H9 (cell line): Measurements from ENCODE around the gene PSMD1. TPM values are rescaled to one million over a fixed set of nuclear protein-coding genes. Genes with fewer than 3 reads are reported as not detected.

Experiments
- DNase-seq: peaks from one replicate; pipeline ENCODE4 v3.0.0-alpha.2; 2017
- H2AFZ ChIP-seq: one replicate; pipeline ENCODE4 v1.6.1; 2013; ENCODE audit warnings: mild to moderate bottlenecking, low read length, control low read depth, moderate library complexity
- H2AK5ac ChIP-seq: 2 replicates; pipeline ENCODE4 v1.6.1; 2013; ENCODE audit warnings: low read length, control low read depth, mixed read lengths; ENCODE audit not compliant: insufficient read length
- H2BK120ac ChIP-seq: one replicate; pipeline ENCODE4 v1.6.1; 2013; ENCODE audit warnings: low read depth, mild to moderate bottlenecking, low read length, control low read depth, inconsistent platforms; ENCODE audit not compliant: poor library complexity, severe bottlenecking
- H2BK12ac ChIP-seq: 2 replicates; pipeline ENCODE4 v1.6.1; 2013; ENCODE audit warnings: low read length, control low read depth, mixed read lengths, low read depth; ENCODE audit not compliant: insufficient read length
- H2BK15ac ChIP-seq: 2 replicates; pipeline ENCODE4 v1.6.1; 2013; ENCODE audit warnings: low read depth, low read length, control low read depth
- H2BK20ac ChIP-seq: one replicate; pipeline ENCODE4 v1.6.1; 2013; ENCODE audit warnings: low read depth, mild to moderate bottlenecking, low read length, control low read depth, inconsistent platforms; ENCODE audit not compliant: poor library complexity, severe bottlenecking
- H2BK5ac ChIP-seq: 2 replicates; pipeline ENCODE4 v1.6.1; 2013; ENCODE audit warnings: low read length, control low read depth, mixed read lengths; ENCODE audit not compliant: insufficient read length
- H3K14ac ChIP-seq: 2 replicates; pipeline ENCODE4 v1.6.1; 2013; ENCODE audit warnings: low read length, control low read depth; ENCODE audit not compliant: insufficient read depth
- H3K18ac ChIP-seq: 2 replicates; pipeline ENCODE4 v1.6.1; 2013; ENCODE audit warnings: low read depth, mild to moderate bottlenecking, mixed read lengths, low read length, control low read depth; ENCODE audit not compliant: insufficient read length
- H3K23ac ChIP-seq: 2 replicates; pipeline ENCODE4 v1.6.1; 2013; ENCODE audit warnings: low read length, control low read depth, mixed read lengths, low read depth; ENCODE audit not compliant: insufficient read length
- H3K23me2 ChIP-seq: 2 replicates; pipeline ENCODE4 v1.6.1; 2013; ENCODE audit warnings: low read depth, mild to moderate bottlenecking, mixed read lengths, low read length, control low read depth; ENCODE audit not compliant: insufficient read length, poor library complexity, severe bottlenecking
- H3K27ac ChIP-seq: 2 replicates; pipeline ENCODE4 v1.5.1; 2013; ENCODE audit warnings: low read length, control low read depth, mixed read lengths, low read depth; ENCODE audit not compliant: insufficient read length
- H3K27me3 ChIP-seq: 2 replicates; pipeline ENCODE4 v1.6.1; 2013; ENCODE audit warnings: low read length, control low read depth, inconsistent platforms; ENCODE audit not compliant: insufficient read depth
- H3K4ac ChIP-seq: 2 replicates; pipeline ENCODE4 v1.6.1; 2013; ENCODE audit warnings: low read depth, mild to moderate bottlenecking, control low read depth, inconsistent platforms, low read length, moderate library complexity
- H3K4me1 ChIP-seq: 2 replicates; pipeline ENCODE4 v1.6.1; 2013; ENCODE audit warnings: low read length, control low read depth, inconsistent platforms; ENCODE audit not compliant: insufficient read depth
- H3K4me2 ChIP-seq: 2 replicates; pipeline ENCODE4 v1.6.1; 2013; ENCODE audit warnings: low read length, control low read depth, mixed read lengths; ENCODE audit not compliant: insufficient read length, insufficient read depth
- H3K56ac ChIP-seq: 2 replicates; pipeline ENCODE4 v1.6.1; 2013; ENCODE audit warnings: low read depth, mild to moderate bottlenecking, mixed read lengths, low read length, control low read depth; ENCODE audit not compliant: insufficient read length
- H3K79me1 ChIP-seq: 2 replicates; pipeline ENCODE4 v1.6.1; 2013; ENCODE audit warnings: low read depth, mild to moderate bottlenecking, moderate library complexity, low read length, control low read depth, inconsistent platforms; ENCODE audit not compliant: insufficient read depth, poor library complexity, severe bottlenecking
- H3K79me2 ChIP-seq: 2 replicates; pipeline ENCODE4 v1.6.1; 2013; ENCODE audit warnings: low read length, control low read depth, inconsistent platforms; ENCODE audit not compliant: insufficient read depth
- H3K9ac ChIP-seq: 2 replicates; pipeline ENCODE4 v1.6.1; 2013; ENCODE audit warnings: low read length, control low read depth, mixed read lengths; ENCODE audit not compliant: insufficient read length; ENCODE audit errors: extremely low read depth
- H3K9me3 ChIP-seq: one replicate; pipeline ENCODE4 v1.6.1; 2013; ENCODE audit warnings: low read depth, low read length, inconsistent platforms; ENCODE audit not compliant: control insufficient read depth
- H3T11ph ChIP-seq: one replicate; pipeline ENCODE4 v1.6.1; 2013; ENCODE audit warnings: mild to moderate bottlenecking, low read length, control low read depth, inconsistent platforms
- H4K20me1 ChIP-seq: one replicate; pipeline ENCODE4 v1.6.1; 2013; ENCODE audit not compliant: control insufficient read depth, insufficient read length, insufficient read depth
- H4K5ac ChIP-seq: 2 replicates; pipeline ENCODE4 v1.6.1; 2013; ENCODE audit warnings: low read depth, mild to moderate bottlenecking, mixed read lengths, low read length, control low read depth; ENCODE audit not compliant: insufficient read length
- H4K8ac ChIP-seq: replicated peaks from 2 replicates; pipeline ENCODE4 v1.6.1; 2013; ENCODE audit warnings: low read length, control low read depth, mixed read lengths, low read depth; ENCODE audit not compliant: insufficient read length
- H4K91ac ChIP-seq: 2 replicates; pipeline ENCODE4 v1.6.1; 2013; ENCODE audit warnings: low read depth, mild to moderate bottlenecking, moderate library complexity, mixed read lengths, low read length, control low read depth; ENCODE audit not compliant: insufficient read length
- H3K27ac Mint-ChIP-seq, 3 experiments: 2 replicates in 2 of 3; 3 replicates in 1 of 3; pipeline ENCODE4 v1.8.0; 2020 to 2021; ENCODE audit warnings: mixed read lengths in 3 of 3, mild to moderate bottlenecking in 1 of 3, moderate library complexity in 1 of 3
- H3K27me3 Mint-ChIP-seq: 2 replicates; pipeline ENCODE4 v1.8.0; 2021; ENCODE audit warnings: low read depth, mild to moderate bottlenecking, moderate library complexity, mixed read lengths
- H3K36me3 Mint-ChIP-seq, 3 experiments: 2 replicates in 2 of 3; 3 replicates in 1 of 3; pipeline ENCODE4 v1.8.0; 2020 to 2021; ENCODE audit warnings: low read depth in 3 of 3, mixed read lengths in 3 of 3; ENCODE audit not compliant: insufficient read depth in 1 of 3
- H3K4me1 Mint-ChIP-seq, 2 experiments: 2 replicates each; pipeline ENCODE4 v1.8.0; 2020; ENCODE audit warnings: mixed read lengths in 2 of 2
- H3K4me3 Mint-ChIP-seq, 2 experiments: 2 replicates in 1 of 2; 3 replicates in 1 of 2; pipeline ENCODE4 v1.8.0; 2020 to 2021; ENCODE audit warnings: mild to moderate bottlenecking in 2 of 2, mixed read lengths in 2 of 2, moderate library complexity in 1 of 2
- H3K9me3 Mint-ChIP-seq, 2 experiments: 2 replicates in 1 of 2; 3 replicates in 1 of 2; pipeline ENCODE4 v1.8.0; 2020; ENCODE audit warnings: mild to moderate bottlenecking in 2 of 2, mixed read lengths in 2 of 2, moderate library complexity in 1 of 2
- CTCF ChIP-seq: fragments of 200-600 bp; sonication (generic); conservative IDR thresholded peaks from 3 replicates; pipeline ENCODE4 v1.8.0; 2021; ENCODE audit warnings: antibody characterized with exemption, mild to moderate bottlenecking
- whole genome bisulfite sequencing: extraction: QIAGEN DNeasy Blood & Tissue Kit; methylation state at CpG from one replicate; pipeline ENCODE4 v1.1.7; 2013; ENCODE audit warnings: missing lambda C conversion rate, low lambda C conversion rate, mixed read lengths; ENCODE audit not compliant: insufficient read length; ENCODE audit errors: extremely low coverage; 5-methylcytosine and 5-hydroxymethylcytosine counted together
- total RNA-seq: library from RNA; stranded (reverse); gene quantifications from 2 replicates; pipeline ENCODE4 v1.2.1, GENCODE V29; 2021

PSMD1 gene
- total RNA-seq, 1 experiment from 2014 or later: 166 TPM

DNA sequence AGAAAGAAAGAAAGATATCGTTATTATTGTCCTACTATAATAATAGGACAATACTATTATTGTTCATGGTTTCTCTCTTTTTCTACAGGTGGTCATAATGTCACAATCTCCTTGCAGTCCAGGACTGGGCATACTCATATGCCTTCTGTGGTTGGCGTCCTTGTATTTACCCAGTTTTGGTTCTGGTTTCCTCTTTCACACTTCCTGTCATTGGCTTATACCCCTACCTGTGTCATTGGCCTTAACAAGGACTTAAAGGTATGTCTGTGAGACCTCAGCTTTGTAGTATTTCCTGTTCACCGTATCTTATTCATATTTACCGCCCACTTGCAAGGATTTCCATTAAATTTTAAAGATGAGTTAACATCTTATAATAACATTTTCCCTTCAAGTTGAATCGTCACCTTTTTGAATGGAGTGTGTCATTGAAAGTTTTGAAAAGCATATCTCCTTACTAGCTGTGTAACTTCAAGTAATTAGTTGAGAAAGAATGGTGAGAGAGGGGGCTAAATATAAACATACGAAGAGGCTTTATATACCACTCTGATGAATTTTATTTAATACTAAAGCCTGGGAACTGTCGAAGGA, 104.7 kb downstream of the PSMD1 start:
- H2BK20ac ChIP-seq: no peak overlapping the region
- Mint-ChIP-seq H3K9me3 (no peaks in the 10 kb centered on the region), H3K27ac (peak overlapping the region in 2 of 3 experiments; percentile 9 to 15; a peak in 2 of 7 replicates), H3K36me3 (peaks cover 5 to 48% (median 15%) of the 10 kb centered on the region in 3 experiments; a peak in 6 of 7 replicates), H3K27me3 (no peaks in the 10 kb centered on the region), H3K4me3 (no peak overlapping the region), H3K4me1 (peaks cover 8 to 39% of the 10 kb centered on the region in 2 experiments)
- no peak overlapping the region for H2BK120ac ChIP-seq
- H4K20me1 ChIP-seq: no peaks in the 10 kb centered on the region
- H2BK15ac ChIP-seq: no peak overlapping the region
- no peak overlapping the region for H3K4me2 ChIP-seq
- no peak overlapping the region for H4K91ac ChIP-seq
- H3K27ac ChIP-seq: no peak overlapping the region
- no peak overlapping the region for H4K5ac ChIP-seq
- no peak overlapping the region for H3K18ac ChIP-seq
- H3K9me3 ChIP-seq: no peaks in the 10 kb centered on the region
- TF ChIP-seq CTCF: no peak
- no peak overlapping the region for H2BK12ac ChIP-seq
- H3K4ac ChIP-seq: no peak overlapping the region
- H2AK5ac ChIP-seq: no peak overlapping the region
- H3K14ac ChIP-seq: no peak overlapping the region
- H2BK5ac ChIP-seq: no peak overlapping the region
- H3K9ac ChIP-seq: no peak overlapping the region
- no peak overlapping the region for H3T11ph ChIP-seq
- no peak for DNase-seq
- no peaks in the 10 kb centered on the region for H3K79me2 ChIP-seq
- no peak overlapping the region for H2AFZ ChIP-seq
- no peaks in the 10 kb centered on the region for H3K23me2 ChIP-seq
- H3K79me1 ChIP-seq: no peaks in the 10 kb centered on the region
- no CpG with 5 or more reads among the region's 7 CpGs for WGBS
- H3K27me3 ChIP-seq: no peaks in the 10 kb centered on the region
- H3K23ac ChIP-seq: no peak overlapping the region
- H3K56ac ChIP-seq: no peak overlapping the region
- no peak overlapping the region for H4K8ac ChIP-seq
- H3K4me1 ChIP-seq: peaks cover 8% of the 10 kb centered on the region; the same call in 1 of the 2 replicates
